Measurements from ENCODE around the gene REELD1.

Gene REELD1

GRCh38 chr4:146224326-146224966, 10.1 kb downstream of the REELD1 start:
- H3K9me3 ChIP-seq (ENCODE audit: severe bottlenecking) = no peaks in the 10 kb centered on the region
- DNase-seq = no peak
- H3K36me3 ChIP-seq = no peaks in the 10 kb centered on the region
- H3K4me3 ChIP-seq (ENCODE audit: low read depth, low read length) = no peak overlapping the region
- no peaks in the 10 kb centered on the region for H3K27me3 ChIP-seq (ENCODE audit: insufficient read depth, low read depth, severe bottlenecking)
- TF ChIP-seq CTCF (IDR thresholded peaks at IDR 0.05; ENCODE audit: low read depth, low read length) = no peak
- H3K27ac ChIP-seq = no peak overlapping the region

- Histone ChIP-seq H3K27me3 (ENCODE audit: insufficient read depth, low read depth, severe bottlenecking) (no peaks in the 10 kb centered on the region), H3K9me3 (ENCODE audit: severe bottlenecking) (no peaks in the 10 kb centered on the region), H3K4me3 (ENCODE audit: low read depth, low read length) (no peak overlapping the region), H3K27ac (no peak overlapping the region), H3K36me3 (no peaks in the 10 kb centered on the region)
- TF ChIP-seq CTCF (IDR thresholded peaks at IDR 0.05; ENCODE audit: low read depth, low read length) = no peak
- no peak for DNase-seq
Measured at GRCh38 chr4:146229406-146229805, 15.1 kb downstream of the REELD1 start.

GRCh38 chr4:146232131-146232722, 17.9 kb downstream of the REELD1 start:
- no peaks in the 10 kb centered on the region for H3K36me3 ChIP-seq
- no peaks in the 10 kb centered on the region for H3K27me3 ChIP-seq (ENCODE audit: insufficient read depth, low read depth, severe bottlenecking)
- TF ChIP-seq CTCF (IDR thresholded peaks at IDR 0.05; ENCODE audit: low read depth, low read length) = no peak
- no peak overlapping the region for H3K27ac ChIP-seq
- H3K9me3 ChIP-seq (ENCODE audit: severe bottlenecking) = no peaks in the 10 kb centered on the region
- DNase-seq = no peak
- H3K4me3 ChIP-seq (ENCODE audit: low read depth, low read length) = no peak overlapping the region

- no peak for TF ChIP-seq CTCF (IDR thresholded peaks at IDR 0.05; ENCODE audit: low read depth, low read length)
- Histone ChIP-seq H3K36me3 (no peaks in the 10 kb centered on the region), H3K4me3 (ENCODE audit: low read depth, low read length) (no peak overlapping the region), H3K9me3 (ENCODE audit: severe bottlenecking) (no peaks in the 10 kb centered on the region), H3K27ac (no peak overlapping the region), H3K27me3 (ENCODE audit: insufficient read depth, low read depth, severe bottlenecking) (no peaks in the 10 kb centered on the region)
- no peak for DNase-seq
Measured at GRCh38 chr4:146235654-146236177, 21.4 kb downstream of the REELD1 start.

GRCh38 chr4:146236216-146236615, 21.9 kb downstream of the REELD1 start:
- Histone ChIP-seq H3K36me3 (no peaks in the 10 kb centered on the region), H3K27me3 (ENCODE audit: insufficient read depth, low read depth, severe bottlenecking) (no peaks in the 10 kb centered on the region), H3K9me3 (ENCODE audit: severe bottlenecking) (no peaks in the 10 kb centered on the region), H3K27ac (no peak overlapping the region), H3K4me3 (ENCODE audit: low read depth, low read length) (no peak overlapping the region)
- TF ChIP-seq CTCF (IDR thresholded peaks at IDR 0.05; ENCODE audit: low read depth, low read length) = no peak
- no peak for DNase-seq
